HUES48 (cell line): ENCODE results near the gene ATP2B2.

Experiments
- H3K27ac ChIP-seq: one replicate; pipeline ENCODE4 v1.7.0; 2013; ENCODE audit warnings: low read depth, low read length, inconsistent platforms
- H3K27me3 ChIP-seq: 2 replicates; pipeline ENCODE4 v1.6.1; 2013; ENCODE audit warnings: mild to moderate bottlenecking, low read length; ENCODE audit not compliant: control insufficient read depth, insufficient read depth
- H3K36me3 ChIP-seq: 2 replicates; pipeline ENCODE4 v1.6.1; 2013; ENCODE audit warnings: low read length; ENCODE audit not compliant: control insufficient read depth, insufficient read depth
- H3K4me1 ChIP-seq: 2 replicates; pipeline ENCODE4 v1.6.1; 2013; ENCODE audit warnings: mild to moderate bottlenecking, low read length; ENCODE audit not compliant: control insufficient read depth, insufficient read depth
- H3K4me3 ChIP-seq: 2 replicates; pipeline ENCODE4 v1.5.1; 2013; ENCODE audit warnings: mild to moderate bottlenecking, low read depth, low read length
- H3K9ac ChIP-seq: 2 replicates; pipeline ENCODE4 v1.6.1; 2013; ENCODE audit warnings: mild to moderate bottlenecking, low read depth, low read length, moderate library complexity
- H3K9me3 ChIP-seq: 2 replicates; pipeline ENCODE4 v1.6.1; 2013; ENCODE audit warnings: low read length; ENCODE audit not compliant: control insufficient read depth, insufficient read depth

The ATP2B2 gene

DNA sequence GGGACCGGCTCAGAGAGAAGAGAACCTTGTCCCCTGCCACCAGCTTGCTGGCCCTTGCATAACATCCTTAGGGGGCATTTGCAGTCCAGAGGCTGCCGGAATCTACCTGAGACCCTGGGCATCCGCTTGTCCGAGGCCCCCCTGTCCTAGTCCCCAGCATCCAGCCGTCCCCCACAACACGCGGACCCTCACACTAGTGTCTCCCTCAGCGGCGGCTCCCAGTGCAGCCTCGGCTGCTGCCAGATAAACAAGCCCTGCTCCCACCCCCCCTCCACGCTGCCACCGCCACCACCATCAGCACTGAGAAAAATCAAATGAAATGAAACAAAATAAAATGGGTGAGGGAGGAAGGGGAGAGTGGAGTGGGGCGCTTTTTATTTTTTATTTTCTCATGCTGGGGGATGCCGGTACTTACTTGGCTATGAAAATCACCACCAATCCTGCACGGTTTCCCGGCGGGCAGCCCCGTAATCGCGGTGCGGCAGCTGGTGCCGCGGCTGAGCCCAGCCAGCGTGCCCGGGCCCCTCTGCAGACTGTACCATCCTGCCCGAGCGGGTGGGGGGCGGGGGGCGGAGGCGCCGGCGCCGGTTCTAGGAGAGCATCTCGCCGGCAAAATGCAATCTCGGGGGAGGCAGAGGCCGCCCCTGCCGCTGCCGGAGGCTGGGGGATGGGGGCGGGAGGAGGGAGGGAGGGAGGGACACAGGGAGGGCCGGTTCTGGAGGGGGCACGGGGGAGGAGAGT is at the start of gene ATP2B2:
ATP2B2 (minus strand) TSS at position 537 of the 741 bp plus-strand sequence. CDS start 56,043 bp downstream, outside the sequence.
- no peak within 1 kb of the TSS for H3K27ac ChIP-seq
- peaks cover 3% of the 10 kb centered on the region; the same call in 1 of the 2 replicates for H3K4me1 ChIP-seq
- no peak within 1 kb of the TSS for H3K9ac ChIP-seq
- H3K9me3 ChIP-seq, result no peaks in the 10 kb centered on the region
- H3K27me3 ChIP-seq, result peaks cover 10% of the 10 kb centered on the region; the same call in 1 of the 2 replicates
- H3K36me3 ChIP-seq, result no peaks in the 10 kb centered on the region
- peak within 1 kb of the TSS; percentile 50 for H3K4me3 ChIP-seq

GRCh38 chr3:10554746-10555145 is 49.4 kb upstream of the ATP2B2 start:
- Histone ChIP-seq H3K9ac (no peak overlapping the region), H3K9me3 (no peaks in the 10 kb centered on the region), H3K27ac (peak overlapping the region; percentile 85), H3K4me1 (peaks cover 10% of the 10 kb centered on the region; the same call in 1 of the 2 replicates), H3K27me3 (no peaks in the 10 kb centered on the region), H3K36me3 (no peaks in the 10 kb centered on the region), H3K4me3 (no peak overlapping the region)

- H3K9me3 ChIP-seq, result no peaks in the 10 kb centered on the region
- H3K27me3 ChIP-seq, result no peaks in the 10 kb centered on the region
- H3K9ac ChIP-seq, result no peak overlapping the region
- no peak overlapping the region for H3K4me3 ChIP-seq
- no peaks in the 10 kb centered on the region for H3K36me3 ChIP-seq
- H3K27ac ChIP-seq, result peak overlapping the region; percentile 85
- H3K4me1 ChIP-seq, result peaks cover 10% of the 10 kb centered on the region; the same call in 1 of the 2 replicates
Observed at GRCh38 chr3:10554236-10554611, 48.8 kb upstream of the ATP2B2 start.

GRCh38 chr3:10553591-10554235 is 48.3 kb upstream of the ATP2B2 start:
- no peaks in the 10 kb centered on the region for H3K36me3 ChIP-seq
- no peaks in the 10 kb centered on the region for H3K27me3 ChIP-seq
- no peak overlapping the region for H3K4me3 ChIP-seq
- H3K27ac ChIP-seq, result peak overlapping the region; percentile 85
- H3K9me3 ChIP-seq, result no peaks in the 10 kb centered on the region
- H3K4me1 ChIP-seq, result peaks cover 10% of the 10 kb centered on the region; the same call in 1 of the 2 replicates
- no peak overlapping the region for H3K9ac ChIP-seq

DNA sequence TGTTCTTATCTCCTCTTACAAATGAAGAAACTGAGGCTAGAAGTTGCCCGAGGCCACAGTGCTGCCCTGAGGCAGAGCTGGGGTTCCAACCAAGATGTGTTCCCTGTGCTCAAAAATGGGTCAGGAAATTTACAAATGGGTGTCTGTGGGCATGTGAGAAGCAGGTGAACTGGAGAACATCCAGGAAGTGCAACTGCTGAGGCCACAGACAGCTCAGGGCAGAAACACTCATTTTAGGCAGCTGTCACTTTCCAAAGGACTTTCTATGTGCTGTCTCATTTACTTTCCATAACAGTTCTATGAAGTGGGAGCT is 47.2 kb upstream of the ATP2B2 start:
- no peak overlapping the region for H3K9ac ChIP-seq
- no peaks in the 10 kb centered on the region for H3K36me3 ChIP-seq
- H3K4me1 ChIP-seq, result peaks cover 10% of the 10 kb centered on the region; the same call in 1 of the 2 replicates
- no peaks in the 10 kb centered on the region for H3K9me3 ChIP-seq
- no peak overlapping the region for H3K4me3 ChIP-seq
- H3K27ac ChIP-seq, result peak overlapping the region; percentile 22
- no peaks in the 10 kb centered on the region for H3K27me3 ChIP-seq

GRCh38 chr3:10551821-10552630 is 46.6 kb upstream of the ATP2B2 start:
- no peak overlapping the region for H3K4me3 ChIP-seq
- no peaks in the 10 kb centered on the region for H3K9me3 ChIP-seq
- no peak overlapping the region for H3K9ac ChIP-seq
- peaks cover 10% of the 10 kb centered on the region; the same call in 1 of the 2 replicates for H3K4me1 ChIP-seq
- H3K27ac ChIP-seq, result peak overlapping the region; percentile 22
- H3K27me3 ChIP-seq, result no peaks in the 10 kb centered on the region
- H3K36me3 ChIP-seq, result no peaks in the 10 kb centered on the region

GRCh38 chr3:10551139-10551538 is 45.8 kb upstream of the ATP2B2 start:
- no peak overlapping the region for H3K4me3 ChIP-seq

GRCh38 chr3:10550705-10551104 is 45.3 kb upstream of the ATP2B2 start:
- H3K27ac ChIP-seq, result no peak overlapping the region
- no peaks in the 10 kb centered on the region for H3K27me3 ChIP-seq
- H3K9ac ChIP-seq, result no peak overlapping the region

More at GRCh38 chr3:10551139-10551538, 45.8 kb upstream of the ATP2B2 start:
- Histone ChIP-seq H3K27ac (no peak overlapping the region), H3K27me3 (no peaks in the 10 kb centered on the region), H3K9me3 (no peaks in the 10 kb centered on the region), H3K9ac (no peak overlapping the region), H3K4me1 (peaks cover 10% of the 10 kb centered on the region; the same call in 1 of the 2 replicates), H3K36me3 (no peaks in the 10 kb centered on the region)

DNA sequence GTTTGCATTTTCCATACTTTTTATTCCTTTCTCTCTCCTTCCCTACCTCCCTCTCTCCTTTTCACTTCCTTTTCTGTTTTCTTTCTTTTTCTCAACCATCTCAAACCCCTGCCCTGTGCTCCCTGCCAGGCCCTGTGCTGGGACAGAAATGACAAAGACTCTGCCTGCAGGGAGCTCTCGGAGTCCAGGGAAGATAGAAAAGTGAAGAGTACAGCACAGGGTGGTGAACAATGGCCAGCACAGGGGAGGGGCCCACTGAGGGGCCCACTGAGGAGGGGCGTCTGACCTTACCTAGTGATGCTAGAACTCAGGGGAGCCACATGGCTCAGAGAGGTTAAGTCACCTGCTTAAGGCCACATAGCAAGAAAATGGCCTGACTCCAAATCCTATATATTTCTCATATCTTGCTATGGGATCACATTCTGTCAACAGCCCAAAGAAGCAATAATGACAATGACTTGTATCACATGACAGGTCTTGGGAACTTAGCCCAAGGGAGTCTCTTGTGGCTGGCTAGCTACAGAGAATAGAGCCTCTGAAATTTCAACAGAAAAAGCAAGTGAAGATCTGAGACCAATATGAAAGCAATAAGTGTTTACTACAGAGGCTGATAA is 44.3 kb upstream of the ATP2B2 start:
- peaks cover 10% of the 10 kb centered on the region; the same call in 1 of the 2 replicates for H3K4me1 ChIP-seq
- no peaks in the 10 kb centered on the region for H3K9me3 ChIP-seq
- no peak overlapping the region for H3K9ac ChIP-seq
- no peaks in the 10 kb centered on the region for H3K27me3 ChIP-seq
- H3K4me3 ChIP-seq, result no peak overlapping the region
- H3K27ac ChIP-seq, result no peak overlapping the region
- no peaks in the 10 kb centered on the region for H3K36me3 ChIP-seq

More at GRCh38 chr3:10550705-10551104, 45.3 kb upstream of the ATP2B2 start:
- H3K4me3 ChIP-seq, result no peak overlapping the region
- H3K9me3 ChIP-seq, result no peaks in the 10 kb centered on the region
- H3K36me3 ChIP-seq, result no peaks in the 10 kb centered on the region
- H3K4me1 ChIP-seq, result peaks cover 10% of the 10 kb centered on the region; the same call in 1 of the 2 replicates

GRCh38 chr3:10548992-10549391 is 43.6 kb upstream of the ATP2B2 start:
- Histone ChIP-seq H3K27ac (no peak overlapping the region), H3K27me3 (no peaks in the 10 kb centered on the region), H3K9ac (no peak overlapping the region), H3K9me3 (no peaks in the 10 kb centered on the region), H3K36me3 (no peaks in the 10 kb centered on the region), H3K4me1 (peaks cover 5% of the 10 kb centered on the region; the same call in 1 of the 2 replicates), H3K4me3 (no peak overlapping the region)
